NCI-H526 treated with DMSO at 0.1 percent for 48 hours (cell line): ENCODE data around the gene EML6.
A peak's percentile ranks its signal among the peaks of the same experiment; 100 is the strongest.

Experiments
- DNase-seq: peaks from one replicate; lab custom pipeline; 2025; lab: John Stamatoyannopoulos, UW

Gene EML6

DNA sequence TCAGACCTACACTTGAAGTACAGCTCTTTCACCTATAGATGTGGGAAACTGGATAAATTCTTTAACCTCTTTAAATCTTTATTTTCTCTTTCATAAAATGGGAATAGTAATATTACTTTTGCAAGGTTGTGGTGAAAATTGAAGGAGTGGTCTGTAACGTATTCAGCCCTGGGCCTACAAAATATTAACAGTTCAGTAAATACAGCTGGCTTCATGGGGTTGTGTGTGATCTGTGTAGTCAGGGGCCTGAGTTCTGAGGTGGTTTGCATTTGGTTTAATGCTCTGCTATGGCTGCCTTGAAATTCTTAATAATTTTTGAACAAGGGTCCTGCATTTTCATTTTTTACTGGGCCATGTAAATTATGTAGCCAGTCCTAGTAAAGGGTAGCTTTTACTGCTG lies 16.8 kb upstream of the EML6 start:
- DNase-seq, result no peak

- DNase-seq, result peak; percentile 53
Measured at GRCh38 chr2:54708584-54709335, 14.7 kb upstream of the EML6 start.

DNA sequence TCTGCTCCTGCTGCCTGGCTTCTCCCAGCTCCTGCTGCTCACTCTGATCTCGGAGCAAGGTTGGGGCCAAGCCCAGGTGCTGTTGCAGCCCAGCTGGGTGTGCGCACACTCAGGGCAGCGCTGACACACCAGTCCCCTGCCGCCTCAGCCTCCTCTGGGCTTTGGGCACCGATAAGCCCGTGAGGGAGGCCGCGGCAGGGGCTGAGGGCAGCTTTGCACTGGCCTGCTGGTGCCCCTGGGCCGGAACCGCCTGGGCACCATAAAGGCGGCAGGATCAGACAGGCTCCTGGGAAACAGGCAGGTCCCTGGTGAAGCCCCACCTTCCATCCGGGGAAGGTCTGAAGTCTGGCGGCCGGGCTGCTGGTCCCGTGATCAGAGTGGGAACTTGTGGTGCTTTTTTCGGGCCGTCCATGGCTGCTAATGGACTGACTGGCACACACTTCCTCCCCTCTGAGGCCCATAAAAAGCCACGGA lies 14.1 kb upstream of the EML6 start:
- DNase-seq, result peak; percentile 46

- no peak for DNase-seq
Measured at GRCh38 chr2:54710216-54710615, 13.2 kb upstream of the EML6 start.

- DNase-seq, result no peak
Measured at GRCh38 chr2:54712516-54712915, 10.9 kb upstream of the EML6 start.

GRCh38 chr2:54714996-54715395 lies 8.5 kb upstream of the EML6 start:
- DNase-seq, result no peak

DNA sequence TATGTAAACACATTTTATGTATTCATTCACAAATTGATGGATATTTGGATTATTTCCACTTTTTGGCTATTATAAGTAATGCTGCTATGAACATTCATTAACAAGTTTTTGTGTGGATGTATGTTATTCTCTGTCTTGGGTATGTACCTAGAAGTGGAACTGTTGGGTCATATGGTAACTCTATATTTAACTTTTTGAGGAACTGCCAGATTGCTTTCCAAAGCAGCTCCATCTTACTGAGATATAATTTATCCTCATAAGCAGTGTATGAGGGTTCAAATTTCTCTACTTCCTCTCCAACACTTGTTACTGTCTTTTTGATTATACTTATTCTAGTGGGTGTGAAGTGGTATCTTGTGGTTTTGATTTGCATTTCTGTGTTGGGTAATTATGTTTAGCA lies 7.1 kb upstream of the EML6 start:
- DNase-seq, result no peak

DNA sequence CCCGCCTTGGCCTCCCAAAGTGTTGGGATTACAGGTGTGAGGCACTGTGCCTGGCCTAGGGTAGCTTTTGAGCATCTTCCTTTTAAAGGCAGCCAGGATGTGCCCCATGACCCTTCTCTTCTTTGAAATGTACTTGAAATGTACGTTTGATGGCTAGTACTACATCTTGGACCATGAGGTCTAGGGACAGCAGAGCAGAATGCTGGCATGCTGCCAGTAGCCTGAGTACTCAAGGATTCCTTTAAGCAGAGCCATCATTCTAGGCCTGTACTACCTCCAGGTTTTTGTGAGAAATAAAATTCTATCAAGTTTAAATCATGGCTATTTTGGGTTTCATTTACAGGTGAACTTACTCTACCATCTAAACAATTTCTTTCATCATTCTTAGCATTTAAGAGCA lies 2.9 kb upstream of the EML6 start:
- DNase-seq, result no peak

DNA sequence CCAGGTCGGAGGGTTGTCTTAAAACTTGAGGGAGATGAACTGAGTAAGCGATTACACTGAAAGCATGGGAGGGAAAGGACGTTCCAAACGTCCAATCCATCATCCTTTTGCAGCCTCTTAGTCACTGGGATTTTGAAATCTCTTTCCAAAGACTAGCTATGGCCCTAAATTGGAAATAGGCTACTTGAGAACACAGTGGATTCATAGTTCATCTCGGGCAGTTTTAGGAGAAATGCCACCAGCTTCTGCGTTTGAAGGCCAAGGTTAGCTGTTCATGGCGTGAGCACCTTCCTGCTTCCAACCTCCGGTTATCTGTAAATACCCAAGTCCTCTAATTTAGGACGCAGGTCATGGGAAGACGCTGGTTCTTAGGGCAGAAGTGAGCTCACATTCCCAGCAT lies 821 bp upstream of the EML6 start:
- no peak for DNase-seq

GRCh38 chr2:54723996-54724559 lies 616 bp downstream of the EML6 start:
- DNase-seq, result peak; percentile 51

DNA sequence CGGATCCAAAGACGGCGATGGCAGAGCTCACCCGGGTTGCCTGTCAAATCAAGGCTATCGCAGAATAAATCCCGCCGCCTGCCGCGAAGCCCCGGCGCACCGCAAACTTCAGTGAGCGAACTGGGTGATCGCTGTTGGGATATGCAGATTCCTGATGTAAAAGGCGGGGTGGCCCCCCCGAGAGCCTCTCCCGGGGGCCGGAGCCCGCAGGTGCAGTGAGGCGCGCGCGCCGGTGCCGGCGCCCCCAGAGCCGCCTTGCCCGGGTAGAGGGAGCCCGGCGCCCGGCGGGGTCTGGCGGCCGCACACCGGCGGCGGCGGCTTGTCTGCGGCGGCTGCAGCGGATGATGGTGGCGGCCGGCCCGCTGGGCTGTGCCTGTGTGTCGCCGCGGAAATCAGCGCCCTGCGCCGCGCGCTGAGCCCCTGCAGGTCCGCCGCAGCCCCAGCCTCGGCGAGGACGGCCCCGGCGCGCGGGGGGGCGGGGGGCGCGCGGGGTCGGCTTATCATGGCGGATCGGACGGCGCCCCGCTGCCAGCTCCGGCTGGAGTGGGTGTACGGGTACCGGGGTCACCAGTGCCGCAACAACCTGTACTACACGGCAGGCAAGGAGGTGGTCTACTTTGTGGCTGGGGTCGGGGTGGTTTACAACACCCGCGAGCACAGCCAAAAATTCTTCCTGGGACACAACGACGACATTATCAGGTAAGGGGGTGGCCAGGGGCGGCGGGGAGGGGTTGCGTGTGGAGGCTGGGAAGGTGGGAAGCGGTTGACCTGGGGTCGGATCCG lies 1.3 kb downstream of the EML6 start:
- peak; percentile 61 for DNase-seq

DNA sequence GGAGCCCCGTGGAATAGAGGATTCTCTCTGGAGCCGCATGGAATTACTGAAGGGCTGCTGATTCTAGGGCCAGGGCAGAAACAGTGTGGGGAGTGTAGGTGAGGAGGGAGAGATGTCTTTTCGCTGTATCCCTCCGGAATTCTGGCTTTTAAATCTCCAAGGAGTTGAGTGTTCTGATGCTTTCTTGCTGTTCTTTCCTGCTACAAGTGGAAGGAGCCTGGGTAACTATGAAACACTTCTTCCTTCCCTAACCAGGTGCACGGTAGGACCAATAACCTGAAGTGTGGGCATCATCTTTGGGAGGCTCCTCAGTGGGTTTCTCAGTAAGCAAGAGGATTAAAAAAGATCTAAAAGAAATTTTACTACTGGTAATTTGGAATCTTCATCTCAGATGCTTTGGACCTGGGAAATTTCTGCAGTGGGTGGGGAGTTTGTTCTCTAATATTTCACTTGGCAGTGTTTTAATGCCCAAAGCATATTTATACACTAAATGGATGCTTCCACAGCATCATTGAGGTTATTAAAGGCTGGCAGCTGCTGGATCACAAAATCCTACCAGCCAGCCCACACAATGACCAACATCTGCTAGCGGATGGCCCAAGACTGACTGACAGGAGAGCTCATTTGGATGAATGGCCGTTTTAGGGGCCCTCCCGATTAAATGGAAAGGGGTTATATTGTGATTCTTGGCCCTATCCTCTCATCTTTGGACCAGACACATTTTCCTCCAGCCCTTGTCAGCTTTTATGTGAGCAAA lies 2.1 kb downstream of the EML6 start:
- peak; percentile 9 for DNase-seq

GRCh38 chr2:54726431-54726830 lies 3.0 kb downstream of the EML6 start:
- no peak for DNase-seq

DNA sequence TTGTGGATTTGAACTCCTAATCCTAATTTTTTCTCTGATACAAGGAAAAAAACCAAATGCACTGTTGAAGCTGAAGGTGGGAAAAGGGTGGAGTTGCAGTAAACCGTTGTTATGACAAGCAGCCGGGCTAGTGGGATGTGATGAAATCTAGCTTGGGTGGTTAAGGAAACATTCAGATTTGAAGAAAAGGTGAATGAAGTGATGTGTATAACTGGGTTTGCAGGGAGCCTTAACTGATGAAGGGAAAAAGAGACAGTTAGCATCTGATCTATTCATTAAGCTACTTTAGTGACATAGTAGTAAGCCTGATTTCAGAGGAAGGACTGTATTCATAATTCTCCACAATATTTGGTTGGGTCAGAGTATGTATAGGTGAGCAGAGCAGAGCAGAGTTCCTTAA lies 3.5 kb downstream of the EML6 start:
- no peak for DNase-seq

GRCh38 chr2:54728669-54729120 lies 5.2 kb downstream of the EML6 start:
- DNase-seq, result no peak

DNA sequence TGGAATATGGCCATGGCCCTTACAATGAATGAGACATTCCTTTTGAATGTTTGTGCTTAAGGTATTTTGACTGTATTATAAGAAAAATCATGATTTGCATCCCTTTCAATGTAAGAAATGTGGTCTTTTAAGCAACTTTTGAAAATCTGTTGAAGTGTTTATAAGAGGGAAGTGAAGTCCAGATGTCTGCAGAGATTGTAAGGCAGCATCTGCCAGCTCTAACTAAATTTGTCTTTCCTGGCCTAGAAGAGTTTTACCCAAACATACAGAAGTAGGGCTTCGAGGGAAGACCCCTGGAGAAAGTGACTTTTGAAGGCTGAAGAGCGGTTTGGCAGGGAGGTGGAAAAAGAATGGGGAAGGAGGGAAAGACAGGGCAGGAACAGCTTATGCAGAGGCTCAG lies 12.2 kb downstream of the EML6 start:
- no peak for DNase-seq

DNA sequence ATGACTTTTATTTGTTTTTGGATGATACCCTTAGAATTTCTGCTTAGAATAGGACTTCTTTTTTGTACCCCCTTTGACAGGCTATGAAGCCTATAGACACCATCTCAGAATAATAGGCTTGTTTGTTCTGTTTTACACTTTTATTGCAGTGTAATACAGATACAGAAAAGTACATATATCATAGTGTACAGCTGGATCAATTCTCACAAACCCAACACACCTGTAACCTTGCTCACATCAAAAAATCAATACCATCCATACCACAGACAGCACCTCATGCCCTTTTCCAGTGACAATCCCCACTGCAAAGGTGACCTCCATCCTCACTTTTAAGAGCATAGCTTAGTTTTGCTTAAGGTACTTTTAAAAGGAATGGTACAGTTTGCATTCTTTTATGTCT lies 14.8 kb downstream of the EML6 start:
- no peak for DNase-seq

GRCh38 chr2:54740333-54740732 lies 16.9 kb downstream of the EML6 start:
- DNase-seq, result no peak

GRCh38 chr2:54741250-54741649 lies 17.8 kb downstream of the EML6 start:
- no peak for DNase-seq

DNA sequence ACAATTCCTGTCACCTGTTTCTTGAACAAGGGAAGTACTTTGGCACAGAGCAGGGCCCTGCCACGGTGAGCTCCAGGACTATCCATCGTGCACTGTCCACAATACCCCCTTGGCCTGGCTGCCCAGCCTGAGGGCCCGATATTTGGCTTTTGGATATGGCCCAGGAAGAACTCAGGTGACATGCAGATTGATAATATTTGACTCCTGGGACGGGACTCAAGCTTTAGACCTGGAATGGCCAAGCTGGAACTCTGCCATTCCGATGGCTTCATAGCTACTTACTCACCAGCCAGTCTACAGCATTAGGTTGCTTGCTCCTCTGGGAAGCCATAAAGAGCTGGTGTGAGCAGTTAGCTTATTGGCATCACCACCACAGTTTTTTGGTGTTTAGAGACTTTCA lies 26.6 kb downstream of the EML6 start:
- no peak for DNase-seq

GRCh38 chr2:54752439-54752838 lies 29.0 kb downstream of the EML6 start:
- no peak for DNase-seq

DNA sequence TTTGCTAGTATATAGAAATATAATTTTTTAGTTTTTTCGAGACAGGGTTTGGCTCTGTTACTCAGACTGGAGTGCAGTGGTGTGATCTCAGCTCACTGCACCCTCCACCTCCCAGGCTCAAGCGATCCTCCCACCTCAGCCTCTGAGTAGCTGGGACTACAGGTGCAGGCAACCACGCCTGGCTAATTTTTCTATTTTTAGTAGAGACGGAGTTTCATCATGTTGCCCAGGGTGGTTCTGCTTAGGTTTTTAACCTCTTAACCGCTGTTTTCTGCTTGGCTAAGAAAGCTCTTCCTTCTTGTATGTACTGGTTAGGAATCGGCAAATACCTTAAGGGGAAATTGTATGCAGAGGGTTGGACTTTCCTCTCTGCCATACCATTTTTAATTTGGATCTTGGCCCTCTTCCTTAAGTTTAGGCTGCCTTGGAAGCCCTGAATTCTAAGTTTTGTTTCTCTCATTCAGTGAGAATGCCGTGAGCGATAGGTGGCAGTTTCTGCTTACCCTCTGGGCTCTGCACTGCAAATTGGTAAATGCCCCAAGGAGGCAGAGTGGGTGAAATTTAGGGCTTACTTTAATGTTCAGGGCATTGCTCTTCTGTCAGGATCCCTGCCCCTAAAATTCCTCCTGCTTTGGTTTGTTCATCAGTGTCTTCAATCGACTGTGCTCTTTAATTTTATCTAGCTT lies 32.3 kb downstream of the EML6 start:
- peak; percentile 39 for DNase-seq
